Medulla oblongata (tissue), 1 donor: ENCODE measurements around the gene ATP8B3.

Experiments
- DNase-seq: peaks from one replicate; pipeline ENCODE4 v3.0.0-alpha.2; 2015; ENCODE audit errors: extremely low spot score

ATP8B3 gene

DNA sequence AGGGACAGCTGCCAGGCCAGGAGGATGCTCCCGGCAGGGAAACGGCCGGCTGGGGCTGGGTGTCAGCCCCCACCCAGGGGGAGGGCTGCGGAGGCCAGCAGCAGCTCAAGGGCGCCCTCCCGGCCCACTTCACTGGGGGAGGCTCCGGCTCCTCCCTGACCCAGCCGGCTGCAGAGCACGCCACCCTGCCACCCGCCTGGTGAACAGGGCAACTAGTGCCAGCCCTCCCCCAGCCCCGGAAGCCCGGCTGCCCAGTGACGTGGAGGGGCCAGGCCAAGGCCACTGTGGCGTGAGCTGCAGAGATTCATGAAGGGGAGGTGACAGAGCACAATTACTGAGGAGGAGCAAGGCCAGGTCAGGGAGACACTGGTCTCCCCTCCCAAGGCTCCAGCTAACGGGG lies 21.5 kb upstream of the ATP8B3 start:
- peak; percentile 53 for DNase-seq

DNA sequence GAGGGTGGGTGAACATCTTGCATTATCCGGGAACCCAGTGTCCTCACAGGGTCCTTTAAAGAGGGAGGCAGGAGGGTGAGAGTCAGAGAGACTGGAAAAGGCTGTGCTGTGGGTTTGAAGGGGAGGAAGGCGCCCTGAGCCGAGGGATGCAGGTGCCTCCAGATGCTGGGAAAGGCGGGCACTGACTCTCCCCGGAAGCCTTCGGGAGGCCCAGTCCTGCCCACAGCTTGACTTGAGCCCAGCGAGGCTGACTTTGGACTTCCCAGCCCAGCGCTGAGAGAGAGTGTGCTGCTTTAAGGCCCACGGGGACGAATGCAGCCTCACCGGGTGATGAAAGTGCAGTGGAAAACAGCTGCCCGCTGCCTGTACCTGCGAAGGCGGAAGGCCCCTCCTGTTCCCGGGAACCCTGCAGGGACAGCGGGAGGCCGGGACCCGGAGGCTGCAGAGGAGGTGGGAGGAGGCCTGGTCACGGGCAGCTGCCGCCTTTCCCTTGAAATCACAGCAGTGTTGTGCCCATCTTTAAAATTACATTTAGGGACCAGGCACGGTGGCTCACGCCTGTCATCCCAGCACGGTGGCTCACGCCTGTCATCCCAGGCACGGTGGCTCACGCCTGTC lies 20.1 kb upstream of the ATP8B3 start:
- no peak for DNase-seq

DNA sequence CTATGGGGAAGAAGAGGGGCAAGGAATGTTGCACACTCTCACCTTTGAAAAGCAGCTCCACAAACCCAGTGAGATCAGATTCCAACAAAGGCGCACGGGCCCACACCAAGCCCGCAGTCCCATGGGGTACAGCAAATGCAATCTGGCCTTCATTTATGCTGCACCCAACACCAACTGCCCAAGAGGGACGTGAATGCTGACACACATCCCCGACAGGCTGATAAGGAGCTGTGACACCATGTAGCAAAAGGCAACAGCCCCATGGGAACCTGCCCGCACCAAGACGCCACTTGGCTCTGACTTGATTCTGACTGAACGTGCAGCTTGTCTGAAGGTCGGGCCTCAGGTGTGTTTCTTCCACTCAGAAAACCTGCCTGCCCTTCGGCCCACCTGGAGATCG lies 18.9 kb upstream of the ATP8B3 start:
- no peak for DNase-seq

DNA sequence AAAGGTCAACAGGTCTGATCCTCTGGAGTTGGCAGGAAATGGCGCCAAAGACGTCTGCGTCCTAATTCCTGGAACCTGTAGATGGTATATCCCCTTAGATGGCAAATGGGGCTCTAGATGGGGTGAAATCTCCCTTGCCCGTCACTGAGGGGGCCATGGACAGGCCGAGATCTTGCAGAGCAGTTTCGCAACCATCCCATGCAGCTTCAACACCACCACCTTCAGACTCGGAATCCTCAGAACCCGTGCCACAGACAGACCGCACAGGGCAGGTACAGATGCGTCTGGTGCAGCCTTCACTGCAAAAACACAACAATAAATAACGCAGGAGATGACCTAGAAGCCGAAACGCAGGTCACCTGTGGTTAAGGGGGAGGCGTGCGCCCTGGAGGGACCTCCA lies 18.5 kb upstream of the ATP8B3 start:
- no peak for DNase-seq

DNA sequence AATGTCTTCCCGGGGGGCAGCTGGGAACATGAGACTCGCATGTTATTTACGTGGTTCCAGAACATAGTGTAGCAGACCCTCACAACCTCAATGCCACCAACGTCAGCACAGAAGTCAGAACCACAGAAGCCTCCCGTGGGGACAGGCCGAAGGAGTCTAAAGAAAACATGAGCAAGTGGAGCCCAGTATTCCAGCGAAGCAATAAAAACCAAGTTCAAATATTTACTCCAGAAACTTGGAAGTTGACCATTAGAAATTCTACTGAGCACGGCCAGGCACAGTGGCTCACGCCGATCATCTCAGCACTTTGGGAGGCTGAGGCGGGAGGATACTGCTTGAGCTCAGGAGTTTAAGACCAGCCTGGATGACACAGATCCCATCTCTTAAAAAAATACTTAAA lies 17.9 kb upstream of the ATP8B3 start:
- no peak for DNase-seq

DNA sequence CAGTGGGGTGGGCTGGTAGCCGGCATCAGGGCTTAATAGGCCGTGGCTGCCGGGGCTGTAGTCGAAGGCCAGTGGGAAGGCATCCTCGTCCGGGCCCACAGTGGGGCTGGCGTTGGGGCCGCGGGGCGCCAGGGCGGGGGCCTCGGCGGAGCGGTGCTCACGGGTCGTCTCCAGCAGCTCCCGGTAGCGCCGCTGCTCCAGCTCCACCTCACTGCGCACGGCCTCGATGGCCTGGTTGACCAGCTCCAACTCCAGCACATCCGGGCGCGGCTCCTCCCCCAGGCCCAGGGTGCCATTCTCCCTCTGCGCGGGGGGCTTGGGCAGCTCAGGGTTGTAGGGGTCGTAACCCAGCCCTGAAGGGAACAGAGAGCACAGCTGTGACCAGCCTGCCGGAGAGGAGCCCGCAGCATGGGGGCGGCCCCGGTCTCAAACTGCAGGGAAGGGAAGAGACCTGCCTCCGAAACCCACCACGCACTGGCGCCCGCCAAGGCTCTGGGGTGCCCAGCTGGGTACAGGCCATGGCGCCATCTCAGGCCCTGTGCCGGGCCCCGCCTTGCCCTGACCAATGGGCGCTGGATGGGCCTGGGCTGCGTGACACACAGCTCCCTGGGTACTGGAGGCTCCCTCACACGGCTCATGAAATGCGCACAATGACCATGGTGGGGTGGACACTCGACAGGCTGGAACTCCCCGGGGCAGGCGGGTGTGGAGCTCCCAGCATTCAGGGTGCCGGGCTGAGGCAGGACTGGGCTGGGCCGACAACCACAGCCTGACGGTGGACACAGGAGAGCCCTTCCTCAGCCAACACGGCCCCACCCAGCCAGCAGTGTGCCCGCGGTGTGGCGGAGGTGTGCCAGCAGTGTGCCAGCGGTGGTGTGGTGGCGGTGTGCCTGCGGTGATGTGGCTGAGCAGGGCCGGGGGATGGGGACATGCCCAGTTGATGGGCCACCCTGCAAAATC lies 16.5 kb upstream of the ATP8B3 start:
- no peak for DNase-seq

DNA sequence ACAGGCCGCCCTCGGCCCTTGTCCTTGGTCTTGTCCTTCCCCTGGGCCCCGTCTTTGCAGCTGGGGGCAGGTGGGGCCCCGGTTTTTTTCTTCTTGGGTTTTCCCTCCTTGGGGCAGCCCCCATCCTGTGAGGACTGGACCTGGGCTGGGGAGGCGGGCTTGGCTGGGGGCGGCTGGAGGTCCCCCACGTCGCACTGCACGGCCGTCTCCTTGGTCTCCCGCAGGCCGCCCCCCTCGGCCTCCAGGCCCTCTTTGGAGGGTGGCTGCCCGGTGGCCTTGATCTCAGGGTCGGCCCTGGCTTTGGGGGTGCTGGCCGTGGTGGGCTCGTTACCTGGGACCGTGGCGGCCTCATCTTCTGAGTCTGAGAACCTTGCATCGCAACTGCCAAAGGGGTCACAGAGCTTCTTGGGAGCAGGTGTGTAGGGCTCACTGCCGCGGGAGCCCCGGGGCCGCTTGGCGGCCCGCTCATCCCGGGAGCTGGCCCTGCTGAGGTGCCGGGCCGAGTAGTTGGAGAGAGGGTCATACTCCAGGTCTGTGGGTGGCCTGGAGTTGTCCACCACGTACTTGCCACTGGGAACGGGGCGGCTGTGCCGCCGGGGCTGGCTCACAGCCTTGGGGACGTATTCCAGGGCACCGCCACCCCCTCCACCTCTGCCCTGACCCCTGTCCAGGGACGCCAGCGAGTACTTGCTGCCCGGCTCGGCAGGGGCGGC lies 15.6 kb upstream of the ATP8B3 start:
- no peak for DNase-seq

DNA sequence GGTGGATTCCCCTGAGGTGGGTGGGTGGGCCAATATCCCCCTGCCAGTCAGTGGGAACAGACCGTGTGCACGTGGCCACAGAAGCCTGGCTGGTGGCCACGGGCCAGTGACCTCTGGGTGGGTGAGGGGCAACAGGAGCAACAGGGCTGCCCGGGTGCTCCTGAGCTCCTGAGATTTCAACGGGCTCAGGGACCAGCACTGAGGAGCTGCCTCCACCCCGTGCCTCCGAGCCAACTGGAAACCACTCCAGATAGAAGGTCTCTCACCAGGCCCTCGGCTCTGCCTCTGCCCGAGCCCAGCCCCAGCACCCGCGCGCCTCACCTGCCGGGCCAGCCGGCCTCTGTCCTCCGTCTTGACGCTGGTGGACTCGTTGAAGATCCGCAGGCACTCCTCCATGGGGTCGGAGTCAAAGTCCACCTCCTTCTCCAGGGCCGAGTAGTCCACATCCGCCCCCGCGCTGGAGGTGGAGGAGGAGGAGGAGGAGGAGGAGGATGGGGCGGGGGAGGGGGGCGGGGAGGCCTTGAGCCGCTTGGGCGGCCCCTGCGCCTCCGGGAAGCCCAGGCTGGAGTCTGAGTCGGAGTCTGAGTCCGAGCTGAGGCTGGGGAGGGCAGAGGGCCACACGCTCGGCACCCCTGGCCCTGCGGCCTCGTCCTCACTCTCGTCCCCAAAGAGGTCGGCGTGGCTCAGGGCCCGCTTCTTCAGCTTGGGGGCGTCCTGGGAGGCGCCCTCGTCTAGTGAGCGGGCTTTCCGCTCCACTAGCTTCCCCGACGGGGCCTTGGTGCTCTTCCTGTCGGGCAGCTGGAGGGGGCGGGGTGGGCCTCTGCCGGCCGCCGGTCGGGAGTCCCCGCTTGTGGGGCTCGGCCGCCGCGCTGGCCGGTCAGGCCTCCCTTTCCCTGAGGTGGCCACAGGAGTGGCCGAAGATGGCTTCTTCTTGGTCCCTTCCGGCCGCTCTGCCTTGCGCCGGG lies 14.8 kb upstream of the ATP8B3 start:
- DNase-seq, result no peak

DNA sequence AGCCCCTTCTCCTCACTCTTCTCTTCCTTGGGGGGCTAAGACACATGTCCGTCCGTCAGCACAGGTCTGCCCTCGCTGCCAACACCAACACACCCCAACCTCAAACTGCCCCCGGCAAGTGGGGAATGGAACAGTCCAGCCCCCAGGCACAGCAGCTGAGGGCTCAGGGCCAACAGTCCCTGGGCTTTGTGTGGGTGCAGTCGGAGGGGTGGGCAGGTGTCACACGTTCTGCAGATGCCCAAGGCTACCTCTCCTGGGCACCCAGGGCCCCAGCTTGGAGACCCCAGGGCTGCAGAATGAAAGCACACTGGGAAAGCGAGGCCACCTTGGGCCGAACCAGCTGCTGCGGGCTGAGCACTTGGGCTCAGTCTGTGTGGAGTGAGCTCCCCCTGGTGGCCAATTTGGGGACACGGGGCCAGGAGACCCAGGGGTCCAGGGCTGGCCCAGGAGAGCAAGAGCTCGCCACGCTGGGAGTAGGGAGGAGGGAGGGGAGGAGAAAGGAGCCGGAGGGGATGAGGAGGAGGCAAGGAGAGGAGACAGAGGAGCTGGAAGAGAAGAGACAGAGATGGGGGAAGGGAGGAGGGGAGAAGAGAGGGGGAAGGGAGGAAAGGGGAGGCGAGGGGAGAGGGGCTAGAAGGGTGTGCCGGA lies 14.0 kb upstream of the ATP8B3 start:
- DNase-seq, result peak; percentile 79

DNA sequence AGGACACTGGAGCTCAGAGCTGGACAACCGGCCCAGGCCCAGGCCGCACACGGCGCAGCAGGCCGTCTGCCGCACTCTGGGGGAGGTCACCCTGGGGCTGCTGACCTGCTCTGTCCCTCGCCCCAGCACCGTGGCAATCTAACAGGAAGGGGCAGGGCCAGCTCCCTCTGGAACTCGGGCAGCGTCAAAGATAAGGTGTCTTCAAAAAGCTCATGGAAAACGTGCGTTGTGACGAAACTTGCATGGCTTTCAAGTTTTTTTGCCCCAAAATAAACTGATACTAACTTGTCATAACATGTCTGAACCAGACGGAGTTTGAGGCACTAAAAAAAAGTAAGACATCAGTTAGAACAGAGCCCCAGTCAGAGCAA lies 12.2 kb upstream of the ATP8B3 start:
- DNase-seq, result no peak

DNA sequence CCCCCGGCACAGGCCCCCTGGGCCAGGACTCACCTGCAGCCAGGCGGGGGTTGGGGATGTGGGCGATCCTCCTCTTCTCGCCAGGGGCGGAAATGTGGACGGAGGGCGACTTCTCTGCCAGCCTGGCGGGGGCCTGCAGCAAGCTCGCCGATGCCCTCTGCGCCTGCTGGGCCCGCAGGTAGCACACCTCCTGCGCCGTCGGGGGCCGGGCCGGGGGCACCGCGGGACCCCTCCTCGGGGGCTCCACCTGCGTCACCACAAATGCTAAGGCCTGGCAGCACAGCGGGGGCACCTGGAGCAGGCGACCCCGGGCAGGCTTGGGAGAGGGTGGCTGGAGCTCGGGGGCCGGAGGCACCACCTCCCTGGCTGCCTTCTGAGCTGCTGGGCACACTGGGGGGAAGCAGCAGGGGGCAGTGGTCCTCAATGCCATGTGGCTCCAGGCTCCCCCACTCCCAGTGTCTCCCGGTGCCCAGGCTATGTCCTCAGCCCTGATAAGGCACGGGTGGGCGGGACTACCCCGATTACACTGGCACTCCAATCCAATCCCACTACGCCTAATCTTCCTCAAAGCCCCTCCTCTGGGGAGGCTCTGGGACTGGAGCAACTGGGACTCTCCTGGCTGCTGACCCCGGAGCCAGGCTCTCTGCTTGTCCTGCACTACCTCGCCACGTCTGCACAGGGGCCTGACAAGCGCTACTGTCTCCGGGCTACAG lies 11.6 kb upstream of the ATP8B3 start:
- no peak for DNase-seq

DNA sequence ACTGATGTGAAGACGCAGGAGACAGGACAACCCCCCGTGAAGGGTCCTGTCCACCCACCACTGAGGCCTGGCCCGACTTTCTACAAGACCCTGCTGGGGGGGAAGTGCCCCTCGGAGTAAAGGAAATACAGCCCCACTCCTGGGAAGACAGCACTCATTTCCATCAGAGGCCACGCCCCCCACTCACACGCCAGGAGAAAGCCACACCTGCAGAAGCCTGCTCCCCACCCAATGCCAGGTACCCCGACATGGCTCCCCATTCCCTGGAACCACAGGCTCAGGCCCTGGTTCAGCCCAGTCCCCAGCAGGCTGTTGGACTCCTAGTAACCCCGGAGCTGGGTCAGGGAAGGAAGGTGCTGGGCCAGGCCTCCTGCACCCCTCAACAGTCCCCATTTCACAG lies 10.9 kb upstream of the ATP8B3 start:
- no peak for DNase-seq

DNA sequence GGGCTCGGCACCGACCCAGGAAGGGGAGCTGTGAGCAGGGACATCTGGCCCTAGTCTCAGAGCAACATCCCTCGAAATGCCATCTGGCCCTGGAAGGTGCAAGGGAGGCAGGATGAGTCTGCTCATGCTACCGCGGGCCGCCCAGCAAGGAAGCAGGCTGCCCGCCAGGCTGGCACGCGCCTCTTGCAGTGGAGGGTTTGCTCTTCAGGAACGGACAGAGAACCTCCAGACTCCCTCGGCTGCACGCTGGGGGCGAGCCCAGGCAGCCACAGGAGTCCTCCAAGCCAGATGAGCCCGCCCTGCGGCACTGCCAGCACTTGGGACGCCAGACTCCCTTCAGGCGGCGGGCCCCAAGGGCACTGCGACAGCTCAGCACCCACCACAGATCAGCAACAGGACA lies 10.1 kb upstream of the ATP8B3 start:
- no peak for DNase-seq

DNA sequence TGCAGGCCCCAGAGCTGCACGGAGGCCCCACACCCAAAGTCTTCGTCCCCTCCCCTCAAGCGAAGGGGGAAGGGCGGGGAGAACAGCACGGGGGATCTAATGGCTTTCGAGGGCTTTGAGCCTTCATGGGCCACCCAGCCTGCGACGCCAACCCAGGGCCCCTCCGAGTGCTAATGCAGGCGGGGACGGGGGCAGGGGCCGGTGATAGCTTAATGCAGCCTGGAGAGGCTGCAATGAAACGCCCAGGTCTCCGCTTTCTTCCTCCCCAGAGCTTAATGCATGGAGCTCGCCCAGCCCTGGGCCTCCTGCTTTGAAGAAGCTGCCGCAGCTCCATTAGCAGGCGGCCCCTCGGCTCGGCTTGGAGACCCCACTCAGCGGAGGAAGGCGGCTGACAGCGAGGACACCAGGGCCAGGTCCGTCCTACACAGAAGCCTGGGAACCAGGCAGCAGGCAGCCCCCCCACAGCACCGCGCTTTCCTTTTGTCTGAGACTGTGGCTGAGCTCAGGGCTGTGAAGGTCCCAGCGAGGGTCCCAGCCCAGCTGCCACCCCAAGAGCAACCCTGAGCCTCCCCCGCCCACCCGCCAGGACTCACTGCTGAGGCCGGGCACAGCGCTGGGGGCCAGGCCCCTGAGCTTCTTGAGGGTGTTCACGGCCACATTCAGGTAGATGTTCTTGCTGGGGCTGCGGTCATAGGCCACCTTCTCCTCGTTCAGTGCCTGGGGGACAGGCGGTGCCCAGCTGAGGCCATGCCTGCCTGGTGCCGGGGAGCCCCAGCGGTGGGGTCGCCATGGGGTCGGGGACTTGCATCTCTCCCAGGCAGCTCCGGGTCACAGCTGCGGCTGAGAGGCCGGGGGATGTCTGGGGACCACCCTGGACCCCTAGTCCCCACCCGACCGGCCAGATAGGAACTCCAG lies 7.5 kb upstream of the ATP8B3 start:
- DNase-seq, result no peak

DNA sequence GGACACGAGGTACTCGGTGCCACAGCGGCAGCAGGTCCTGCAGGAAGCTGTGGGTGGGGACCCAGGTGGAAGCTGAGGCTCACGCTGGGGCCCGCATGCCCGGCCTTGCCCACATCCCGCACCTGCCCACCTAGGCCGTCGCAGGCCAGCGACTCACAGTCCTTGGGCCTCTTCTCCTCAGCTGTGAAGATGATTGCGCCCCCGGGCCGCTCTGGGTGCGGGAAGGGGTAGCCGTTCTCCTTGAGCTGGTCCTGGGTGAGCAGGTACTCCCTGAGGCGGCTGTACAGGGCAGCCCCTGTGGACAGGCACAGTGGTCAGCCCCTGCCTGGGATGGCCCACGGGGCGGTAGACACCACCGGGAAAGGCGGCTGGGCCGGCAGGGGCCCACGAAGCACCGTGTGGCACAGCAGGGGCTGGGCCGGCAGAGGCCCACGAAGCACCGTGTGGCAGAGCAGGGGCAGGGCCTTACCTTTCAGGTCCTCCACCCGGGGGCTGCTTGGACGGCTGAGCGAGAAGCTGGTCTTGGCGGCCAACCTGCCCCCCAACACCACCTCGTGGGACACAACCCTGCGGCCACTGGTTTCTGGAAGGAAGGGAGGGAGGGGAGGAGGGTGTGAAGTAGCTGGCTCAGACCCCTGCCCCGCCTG lies 6.6 kb upstream of the ATP8B3 start:
- no peak for DNase-seq

DNA sequence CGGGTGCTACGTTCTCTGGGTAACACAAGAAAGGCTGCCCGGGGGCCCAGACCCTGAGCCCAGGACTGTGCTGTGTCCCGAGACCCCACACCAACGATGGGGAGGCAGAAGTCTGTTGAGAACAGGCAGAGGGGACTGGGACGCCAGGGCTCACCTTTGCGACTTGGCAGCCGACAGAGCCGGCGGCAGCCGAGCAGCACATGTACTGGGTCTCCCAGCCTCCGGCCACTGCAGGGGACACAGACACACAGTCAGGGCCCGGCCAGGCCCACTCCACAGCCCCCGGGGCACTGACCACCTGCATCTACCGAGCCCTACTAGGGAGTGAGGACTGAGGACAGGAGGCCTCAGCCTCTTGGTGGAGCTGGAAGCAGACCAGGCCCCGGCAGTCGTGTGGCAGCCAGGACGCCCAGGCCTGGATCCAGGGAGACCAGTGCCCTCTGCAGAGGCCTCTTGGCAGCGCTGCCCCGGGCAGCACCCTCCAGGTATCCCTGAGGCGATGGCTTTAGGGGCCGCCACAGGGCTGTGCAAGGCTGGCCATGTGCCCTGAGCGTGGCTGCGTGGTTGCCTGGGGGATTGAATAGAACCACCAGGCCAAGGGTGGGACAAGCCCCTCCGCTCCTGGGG lies 5.6 kb upstream of the ATP8B3 start:
- no peak for DNase-seq

DNA sequence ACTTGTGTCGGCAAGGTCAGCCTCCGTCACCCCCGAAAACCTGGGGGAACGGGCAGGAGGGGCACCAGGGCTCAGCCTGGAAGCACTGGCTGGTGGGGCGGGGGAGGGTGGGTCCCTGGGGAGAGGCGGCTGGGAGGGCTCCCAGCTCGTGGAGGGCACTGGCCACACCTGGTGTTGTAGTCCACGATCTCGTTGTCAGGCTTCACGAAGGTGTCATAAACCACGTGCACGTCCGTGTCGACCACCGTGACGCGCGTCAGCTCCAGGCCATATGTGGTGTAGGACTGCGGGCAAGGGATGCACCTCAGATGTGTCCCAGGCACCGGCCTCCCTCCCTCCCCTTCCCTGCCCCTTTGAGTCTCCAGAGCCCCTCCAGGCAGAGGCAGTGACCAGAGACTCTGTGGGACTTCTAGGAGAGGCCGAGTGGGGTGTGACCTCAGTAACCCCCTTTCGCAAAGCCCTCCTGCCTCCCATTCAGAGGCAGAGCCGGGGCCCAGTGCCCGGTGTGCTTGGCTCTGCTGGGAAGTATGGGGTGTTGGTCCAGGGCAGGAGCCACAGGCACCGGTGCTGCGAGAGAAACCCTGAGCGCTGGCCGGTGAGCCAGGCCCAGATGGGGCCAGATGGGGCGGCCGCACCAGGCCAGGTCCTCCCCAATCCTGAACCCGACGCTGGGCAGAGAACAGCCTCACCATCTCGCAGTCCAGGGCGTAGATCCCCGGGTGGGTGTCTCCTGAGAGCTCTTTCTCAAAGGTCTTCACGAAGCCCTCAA lies 4.6 kb upstream of the ATP8B3 start:
- DNase-seq, result no peak
